GM23338 (cell line): ENCODE data around the gene GPRC5D. TPM values are rescaled to one million over a fixed set of nuclear protein-coding genes. Genes with fewer than 3 reads are reported as not detected.

ENCODE experiments used
- ATAC-seq: fragments of 200-7000 bp; cut with Tn5 transposase; 3 replicates; pipeline ENCODE4 v1.9.1; 2020
- DNase-seq: peaks from one replicate; pipeline ENCODE4 v3.0.0-alpha.2; 2015; ENCODE audit warnings: low spot score
- H2AFZ ChIP-seq: fragments of 200-600 bp; sonication (generic); 2 replicates; pipeline ENCODE4 v1.8.0; 2016; ENCODE audit warnings: antibody characterized with exemption, mild to moderate bottlenecking, moderate library complexity
- H3F3A ChIP-seq: fragments of 200-600 bp; sonication (generic); replicated peaks from 2 replicates; pipeline ENCODE4 v1.8.0; 2017; ENCODE audit warnings: antibody characterized with exemption, mixed run types, low read depth
- H3K27ac ChIP-seq: fragments of 200-600 bp; sonication (generic); 2 replicates; pipeline ENCODE4 v1.6.1; 2016; ENCODE audit warnings: low read depth
- H3K27me3 ChIP-seq: fragments of 200-600 bp; sonication (generic); 2 replicates; pipeline ENCODE4 v1.8.0; 2016; ENCODE audit warnings: mild to moderate bottlenecking, mixed run types, moderate library complexity; ENCODE audit not compliant: insufficient read depth
- H3K36me3 ChIP-seq: fragments of 200-600 bp; sonication (generic); 2 replicates; pipeline ENCODE4 v1.8.0; 2016; ENCODE audit warnings: mild to moderate bottlenecking; ENCODE audit not compliant: insufficient read depth
- H3K4me1 ChIP-seq: fragments of 200-600 bp; sonication (generic); 2 replicates; pipeline ENCODE4 v1.8.0; 2016; ENCODE audit warnings: mild to moderate bottlenecking, moderate library complexity; ENCODE audit not compliant: insufficient read depth
- H3K4me2 ChIP-seq: fragments of 200-600 bp; sonication (generic); 2 replicates; pipeline ENCODE4 v1.7.1; 2017; ENCODE audit warnings: mixed run types
- H3K4me3 ChIP-seq: fragments of 200-600 bp; sonication (generic); 2 replicates; pipeline ENCODE4 v1.6.1; 2016; ENCODE audit warnings: mixed run types
- H3K79me2 ChIP-seq: fragments of 200-600 bp; sonication (generic); replicated peaks from 2 replicates; pipeline ENCODE4 v1.8.0; 2017; ENCODE audit warnings: mild to moderate bottlenecking; ENCODE audit not compliant: insufficient read depth
- H3K9me2 ChIP-seq: fragments of 200-600 bp; sonication (generic); 2 replicates; pipeline ENCODE4 v1.8.0; 2017; ENCODE audit not compliant: insufficient read depth
- H4K20me1 ChIP-seq: fragments of 200-600 bp; sonication (generic); replicated peaks from 2 replicates; pipeline ENCODE4 v1.8.0; 2017; ENCODE audit warnings: mild to moderate bottlenecking; ENCODE audit not compliant: insufficient read depth
- H3K27ac Mint-ChIP-seq: 2 replicates; pipeline ENCODE4 v1.8.0; 2020; ENCODE audit warnings: inconsistent platforms, mild to moderate bottlenecking, moderate library complexity, mixed read lengths
- H3K27me3 Mint-ChIP-seq: 3 replicates; pipeline ENCODE4 v1.8.0; 2022; ENCODE audit warnings: low read depth, mild to moderate bottlenecking, moderate library complexity, mixed read lengths, inconsistent platforms; ENCODE audit not compliant: insufficient read depth, poor library complexity
- H3K36me3 Mint-ChIP-seq: 3 replicates; pipeline ENCODE4 v1.8.0; 2021; ENCODE audit warnings: low read depth, mild to moderate bottlenecking, inconsistent platforms, moderate library complexity, mixed read lengths
- H3K4me1 Mint-ChIP-seq: 3 replicates; pipeline ENCODE4 v1.8.0; 2020; ENCODE audit warnings: mild to moderate bottlenecking, inconsistent platforms, mixed read lengths
- H3K4me3 Mint-ChIP-seq: 3 replicates; pipeline ENCODE4 v1.8.0; 2021; ENCODE audit warnings: moderate library complexity, mild to moderate bottlenecking, inconsistent platforms, mixed read lengths
- H3K9me3 Mint-ChIP-seq: 3 replicates; pipeline ENCODE4 v1.8.0; 2020; ENCODE audit warnings: moderate library complexity, mild to moderate bottlenecking, inconsistent platforms, mixed read lengths
- EZH2phosphoT487 ChIP-seq: fragments of 200-600 bp; sonication (generic); IDR thresholded peaks from one replicate; pipeline ENCODE4 v1.8.1; 2018; ENCODE audit warnings: antibody characterized with exemption; ENCODE audit not compliant: unreplicated experiment
- JUNB ChIP-seq: IDR thresholded peaks from one replicate; pipeline ENCODE4 v1.6.1; 2016; ENCODE audit warnings: antibody characterized with exemption; ENCODE audit not compliant: unreplicated experiment
- POLR2AphosphoS5 ChIP-seq: IDR thresholded peaks from 2 replicates; pipeline ENCODE4 v1.6.1; 2016; ENCODE audit warnings: antibody characterized with exemption, low read depth
- STAT1 ChIP-seq: IDR thresholded peaks from one replicate; pipeline ENCODE4 v1.6.1; 2016; ENCODE audit warnings: antibody characterized with exemption; ENCODE audit not compliant: unreplicated experiment
- ZNF114 ChIP-seq: fragments of 250-450 bp; sonication (Bioruptor Pico); IDR thresholded peaks from 2 replicates; pipeline ENCODE4 v1.5.0; 2020; ENCODE audit warnings: mild to moderate bottlenecking, moderate library complexity
- ZNF331 ChIP-seq: fragments of 250-450 bp; sonication (Bioruptor Pico); IDR thresholded peaks from 2 replicates; pipeline ENCODE4 v1.5.0; 2020; ENCODE audit warnings: low read depth, mild to moderate bottlenecking, moderate library complexity
- polyA plus RNA-seq: library from polyadenylated mRNA; unstranded; fragments of >200 nt; fragmentation: Nextera tagmentation; extraction: Ambion mirVana; gene quantifications from 2 replicates; pipeline ENCODE4 v1.2.1, GENCODE V29; 2016
- total RNA-seq: library from RNA; depleted of rRNA; stranded (reverse); fragments of >200 nt; shearing (Covaris generic); gene quantifications from 2 replicates; pipeline ENCODE4 v1.2.3, GENCODE V29; 2014
- TF ChIP-seq, protein P1 (sequence below): IDR thresholded peaks from 2 replicates; pipeline ENCODE4 v1.6.1; 2016; ENCODE audit warnings: antibody characterized with exemption
- TF ChIP-seq, protein P2 (sequence below): fragments of 250-450 bp; sonication (Bioruptor Pico); IDR thresholded peaks from 2 replicates; pipeline ENCODE4 v1.5.0; 2020; ENCODE audit warnings: mild to moderate bottlenecking, moderate library complexity
- TF ChIP-seq, protein P3 (sequence below), 2 experiments: fragments of 200-600 bp in 1 of 2; sonication (generic) in 1 of 2; conservative IDR thresholded peaks; 2 replicates each; pipeline versions ENCODE4 v1.5.1 to v1.6.1; 2016 to 2017; ENCODE audit warnings: antibody characterized with exemption in 2 of 2, low read depth in 2 of 2, mild to moderate bottlenecking in 2 of 2, moderate library complexity in 1 of 2

The GPRC5D gene
- total and polyA plus RNA-seq, 2 experiments from 2014 or later, result not detected

DNA sequence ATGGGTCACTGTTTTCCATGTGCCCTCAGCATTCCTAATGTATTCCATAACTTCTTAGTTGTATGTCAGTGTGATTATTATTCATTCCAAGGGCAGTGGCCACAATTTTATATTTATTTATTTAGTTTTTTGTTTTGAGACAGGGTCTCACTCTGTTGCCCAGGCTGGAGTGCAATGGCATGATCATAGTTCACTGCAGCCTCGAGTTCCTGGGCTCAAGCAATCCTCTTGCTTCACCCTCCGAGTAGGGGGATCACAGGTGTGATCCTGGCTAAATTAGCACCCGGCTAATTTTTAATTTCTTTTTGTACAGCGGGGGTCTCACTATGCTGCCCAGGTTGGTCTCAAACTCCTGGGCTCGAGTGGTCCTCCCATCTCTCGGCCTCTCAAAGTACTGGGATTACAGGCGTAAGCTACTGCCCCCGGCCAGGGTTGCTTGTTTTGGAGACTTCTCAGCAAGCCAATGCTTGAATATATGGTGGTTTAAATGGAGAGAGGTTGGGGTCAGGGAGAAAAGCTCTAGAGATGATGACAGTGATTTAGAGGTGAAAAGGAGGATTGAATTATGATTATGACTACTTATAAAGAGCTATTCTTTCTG lies 53.0 kb downstream of the GPRC5D start:
- Mint-ChIP-seq H3K4me3 (no peak overlapping the region), H3K27ac (no peak overlapping the region), H3K27me3 (peaks cover 8% of the 10 kb centered on the region), H3K36me3 (no peaks in the 10 kb centered on the region), H3K4me1 (no peaks in the 10 kb centered on the region), H3K9me3 (no peaks in the 10 kb centered on the region)
- Histone ChIP-seq H3K4me3 (no peak overlapping the region), H3F3A (no peaks in the 10 kb centered on the region), H3K4me2 (no peak overlapping the region), H3K9me2 (no peaks in the 10 kb centered on the region), H4K20me1 (no peaks in the 10 kb centered on the region), H3K4me1 (no peaks in the 10 kb centered on the region), H3K27me3 (no peaks in the 10 kb centered on the region), H3K27ac (no peak overlapping the region), H2AFZ (no peak overlapping the region), H3K36me3 (no peaks in the 10 kb centered on the region), H3K79me2 (no peaks in the 10 kb centered on the region)
- DNase-seq (no peak), ATAC-seq (no peak)
- TF ChIP-seq POLR2AphosphoS5 (no peak), JUNB (no peak), ZNF114 (no peak)
- TF ChIP-seq, protein P1, sequence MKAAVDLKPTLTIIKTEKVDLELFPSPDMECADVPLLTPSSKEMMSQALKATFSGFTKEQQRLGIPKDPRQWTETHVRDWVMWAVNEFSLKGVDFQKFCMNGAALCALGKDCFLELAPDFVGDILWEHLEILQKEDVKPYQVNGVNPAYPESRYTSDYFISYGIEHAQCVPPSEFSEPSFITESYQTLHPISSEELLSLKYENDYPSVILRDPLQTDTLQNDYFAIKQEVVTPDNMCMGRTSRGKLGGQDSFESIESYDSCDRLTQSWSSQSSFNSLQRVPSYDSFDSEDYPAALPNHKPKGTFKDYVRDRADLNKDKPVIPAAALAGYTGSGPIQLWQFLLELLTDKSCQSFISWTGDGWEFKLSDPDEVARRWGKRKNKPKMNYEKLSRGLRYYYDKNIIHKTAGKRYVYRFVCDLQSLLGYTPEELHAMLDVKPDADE, result no peak

- H3K4me1 Mint-ChIP-seq, result peaks cover 1% of the 10 kb centered on the region; the same call in 1 of the 3 replicates
- TF ChIP-seq STAT1, result no peak
- TF ChIP-seq, protein P2, sequence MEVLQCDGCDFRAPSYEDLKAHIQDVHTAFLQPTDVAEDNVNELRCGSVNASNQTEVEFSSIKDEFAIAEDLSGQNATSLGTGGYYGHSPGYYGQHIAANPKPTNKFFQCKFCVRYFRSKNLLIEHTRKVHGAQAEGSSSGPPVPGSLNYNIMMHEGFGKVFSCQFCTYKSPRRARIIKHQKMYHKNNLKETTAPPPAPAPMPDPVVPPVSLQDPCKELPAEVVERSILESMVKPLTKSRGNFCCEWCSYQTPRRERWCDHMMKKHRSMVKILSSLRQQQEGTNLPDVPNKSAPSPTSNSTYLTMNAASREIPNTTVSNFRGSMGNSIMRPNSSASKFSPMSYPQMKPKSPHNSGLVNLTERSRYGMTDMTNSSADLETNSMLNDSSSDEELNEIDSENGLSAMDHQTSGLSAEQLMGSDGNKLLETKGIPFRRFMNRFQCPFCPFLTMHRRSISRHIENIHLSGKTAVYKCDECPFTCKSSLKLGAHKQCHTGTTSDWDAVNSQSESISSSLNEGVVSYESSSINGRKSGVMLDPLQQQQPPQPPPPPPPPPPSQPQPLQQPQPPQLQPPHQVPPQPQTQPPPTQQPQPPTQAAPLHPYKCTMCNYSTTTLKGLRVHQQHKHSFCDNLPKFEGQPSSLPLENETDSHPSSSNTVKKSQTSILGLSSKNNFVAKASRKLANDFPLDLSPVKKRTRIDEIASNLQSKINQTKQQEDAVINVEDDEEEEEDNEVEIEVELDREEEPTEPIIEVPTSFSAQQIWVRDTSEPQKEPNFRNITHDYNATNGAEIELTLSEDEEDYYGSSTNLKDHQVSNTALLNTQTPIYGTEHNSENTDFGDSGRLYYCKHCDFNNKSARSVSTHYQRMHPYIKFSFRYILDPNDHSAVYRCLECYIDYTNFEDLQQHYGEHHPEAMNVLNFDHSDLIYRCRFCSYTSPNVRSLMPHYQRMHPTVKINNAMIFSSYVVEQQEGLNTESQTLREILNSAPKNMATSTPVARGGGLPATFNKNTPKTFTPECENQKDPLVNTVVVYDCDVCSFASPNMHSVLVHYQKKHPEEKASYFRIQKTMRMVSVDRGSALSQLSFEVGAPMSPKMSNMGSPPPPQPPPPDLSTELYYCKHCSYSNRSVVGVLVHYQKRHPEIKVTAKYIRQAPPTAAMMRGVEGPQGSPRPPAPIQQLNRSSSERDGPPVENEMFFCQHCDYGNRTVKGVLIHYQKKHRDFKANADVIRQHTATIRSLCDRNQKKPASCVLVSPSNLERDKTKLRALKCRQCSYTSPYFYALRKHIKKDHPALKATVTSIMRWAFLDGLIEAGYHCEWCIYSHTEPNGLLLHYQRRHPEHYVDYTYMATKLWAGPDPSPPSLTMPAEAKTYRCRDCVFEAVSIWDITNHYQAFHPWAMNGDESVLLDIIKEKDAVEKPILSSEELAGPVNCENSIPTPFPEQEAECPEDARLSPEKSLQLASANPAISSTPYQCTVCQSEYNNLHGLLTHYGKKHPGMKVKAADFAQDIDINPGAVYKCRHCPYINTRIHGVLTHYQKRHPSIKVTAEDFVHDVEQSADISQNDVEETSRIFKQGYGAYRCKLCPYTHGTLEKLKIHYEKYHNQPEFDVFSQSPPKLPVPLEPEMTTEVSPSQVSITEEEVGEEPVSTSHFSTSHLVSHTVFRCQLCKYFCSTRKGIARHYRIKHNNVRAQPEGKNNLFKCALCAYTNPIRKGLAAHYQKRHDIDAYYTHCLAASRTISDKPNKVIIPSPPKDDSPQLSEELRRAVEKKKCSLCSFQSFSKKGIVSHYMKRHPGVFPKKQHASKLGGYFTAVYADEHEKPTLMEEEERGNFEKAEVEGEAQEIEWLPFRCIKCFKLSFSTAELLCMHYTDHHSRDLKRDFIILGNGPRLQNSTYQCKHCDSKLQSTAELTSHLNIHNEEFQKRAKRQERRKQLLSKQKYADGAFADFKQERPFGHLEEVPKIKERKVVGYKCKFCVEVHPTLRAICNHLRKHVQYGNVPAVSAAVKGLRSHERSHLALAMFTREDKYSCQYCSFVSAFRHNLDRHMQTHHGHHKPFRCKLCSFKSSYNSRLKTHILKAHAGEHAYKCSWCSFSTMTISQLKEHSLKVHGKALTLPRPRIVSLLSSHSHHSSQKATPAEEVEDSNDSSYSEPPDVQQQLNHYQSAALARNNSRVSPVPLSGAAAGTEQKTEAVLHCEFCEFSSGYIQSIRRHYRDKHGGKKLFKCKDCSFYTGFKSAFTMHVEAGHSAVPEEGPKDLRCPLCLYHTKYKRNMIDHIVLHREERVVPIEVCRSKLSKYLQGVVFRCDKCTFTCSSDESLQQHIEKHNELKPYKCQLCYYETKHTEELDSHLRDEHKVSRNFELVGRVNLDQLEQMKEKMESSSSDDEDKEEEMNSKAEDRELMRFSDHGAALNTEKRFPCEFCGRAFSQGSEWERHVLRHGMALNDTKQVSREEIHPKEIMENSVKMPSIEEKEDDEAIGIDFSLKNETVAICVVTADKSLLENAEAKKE, result no peak
- TF ChIP-seq, protein P3, sequence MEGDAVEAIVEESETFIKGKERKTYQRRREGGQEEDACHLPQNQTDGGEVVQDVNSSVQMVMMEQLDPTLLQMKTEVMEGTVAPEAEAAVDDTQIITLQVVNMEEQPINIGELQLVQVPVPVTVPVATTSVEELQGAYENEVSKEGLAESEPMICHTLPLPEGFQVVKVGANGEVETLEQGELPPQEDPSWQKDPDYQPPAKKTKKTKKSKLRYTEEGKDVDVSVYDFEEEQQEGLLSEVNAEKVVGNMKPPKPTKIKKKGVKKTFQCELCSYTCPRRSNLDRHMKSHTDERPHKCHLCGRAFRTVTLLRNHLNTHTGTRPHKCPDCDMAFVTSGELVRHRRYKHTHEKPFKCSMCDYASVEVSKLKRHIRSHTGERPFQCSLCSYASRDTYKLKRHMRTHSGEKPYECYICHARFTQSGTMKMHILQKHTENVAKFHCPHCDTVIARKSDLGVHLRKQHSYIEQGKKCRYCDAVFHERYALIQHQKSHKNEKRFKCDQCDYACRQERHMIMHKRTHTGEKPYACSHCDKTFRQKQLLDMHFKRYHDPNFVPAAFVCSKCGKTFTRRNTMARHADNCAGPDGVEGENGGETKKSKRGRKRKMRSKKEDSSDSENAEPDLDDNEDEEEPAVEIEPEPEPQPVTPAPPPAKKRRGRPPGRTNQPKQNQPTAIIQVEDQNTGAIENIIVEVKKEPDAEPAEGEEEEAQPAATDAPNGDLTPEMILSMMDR (conservative IDR thresholded peaks at IDR 0.05; ENCODE audit: low read depth in 2 of 2), result no peak
- no peak for TF ChIP-seq ZNF331 (CRISPR knock-in tag)
- TF ChIP-seq EZH2phosphoT487, result no peak
- TF ChIP-seq, protein P1, result no peak
These were observed 53.7 kb downstream of the GPRC5D start for GRCh38 chr12:12898136-12898717.

More at GRCh38 chr12:12898136-12898717, 53.7 kb downstream of the GPRC5D start:
- peaks cover 8% of the 10 kb centered on the region for H3K27me3 Mint-ChIP-seq
- H3K27me3 ChIP-seq, result peaks cover 3% of the 10 kb centered on the region; the same call in 1 of the 2 replicates
- no peak overlapping the region for H3K4me3 Mint-ChIP-seq
- no peaks in the 10 kb centered on the region for H3K4me1 ChIP-seq
- no peak overlapping the region for H3K27ac ChIP-seq
- DNase-seq (no peak), ATAC-seq (no peak)
- no peak overlapping the region for H3K4me3 ChIP-seq
- no peaks in the 10 kb centered on the region for H3K9me2 ChIP-seq
- no peaks in the 10 kb centered on the region for H3K9me3 Mint-ChIP-seq
- no peak overlapping the region for H3K27ac Mint-ChIP-seq
- no peaks in the 10 kb centered on the region for H3K36me3 Mint-ChIP-seq
- H3F3A ChIP-seq, result no peaks in the 10 kb centered on the region
- no peaks in the 10 kb centered on the region for H3K36me3 ChIP-seq
- no peaks in the 10 kb centered on the region for H3K79me2 ChIP-seq
- no peak overlapping the region for H3K4me2 ChIP-seq
- no peaks in the 10 kb centered on the region for H4K20me1 ChIP-seq
- no peak overlapping the region for H2AFZ ChIP-seq
